Metanephros (tissue), 1 donor: ENCODE results near the gene LSR. TPM values are rescaled to one million over a fixed set of nuclear protein-coding genes. Genes with fewer than 3 reads are reported as not detected.

ENCODE experiments used
- total RNA-seq: library from RNA; depleted of rRNA; stranded (reverse); fragments of >200 nt; gene quantifications from one replicate; pipeline ENCODE4 v1.2.3, GENCODE V29; 2014

The LSR gene, protein sequence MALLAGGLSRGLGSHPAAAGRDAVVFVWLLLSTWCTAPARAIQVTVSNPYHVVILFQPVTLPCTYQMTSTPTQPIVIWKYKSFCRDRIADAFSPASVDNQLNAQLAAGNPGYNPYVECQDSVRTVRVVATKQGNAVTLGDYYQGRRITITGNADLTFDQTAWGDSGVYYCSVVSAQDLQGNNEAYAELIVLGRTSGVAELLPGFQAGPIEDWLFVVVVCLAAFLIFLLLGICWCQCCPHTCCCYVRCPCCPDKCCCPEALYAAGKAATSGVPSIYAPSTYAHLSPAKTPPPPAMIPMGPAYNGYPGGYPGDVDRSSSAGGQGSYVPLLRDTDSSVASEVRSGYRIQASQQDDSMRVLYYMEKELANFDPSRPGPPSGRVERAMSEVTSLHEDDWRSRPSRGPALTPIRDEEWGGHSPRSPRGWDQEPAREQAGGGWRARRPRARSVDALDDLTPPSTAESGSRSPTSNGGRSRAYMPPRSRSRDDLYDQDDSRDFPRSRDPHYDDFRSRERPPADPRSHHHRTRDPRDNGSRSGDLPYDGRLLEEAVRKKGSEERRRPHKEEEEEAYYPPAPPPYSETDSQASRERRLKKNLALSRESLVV
- 59.6 TPM for total RNA-seq

DNA sequence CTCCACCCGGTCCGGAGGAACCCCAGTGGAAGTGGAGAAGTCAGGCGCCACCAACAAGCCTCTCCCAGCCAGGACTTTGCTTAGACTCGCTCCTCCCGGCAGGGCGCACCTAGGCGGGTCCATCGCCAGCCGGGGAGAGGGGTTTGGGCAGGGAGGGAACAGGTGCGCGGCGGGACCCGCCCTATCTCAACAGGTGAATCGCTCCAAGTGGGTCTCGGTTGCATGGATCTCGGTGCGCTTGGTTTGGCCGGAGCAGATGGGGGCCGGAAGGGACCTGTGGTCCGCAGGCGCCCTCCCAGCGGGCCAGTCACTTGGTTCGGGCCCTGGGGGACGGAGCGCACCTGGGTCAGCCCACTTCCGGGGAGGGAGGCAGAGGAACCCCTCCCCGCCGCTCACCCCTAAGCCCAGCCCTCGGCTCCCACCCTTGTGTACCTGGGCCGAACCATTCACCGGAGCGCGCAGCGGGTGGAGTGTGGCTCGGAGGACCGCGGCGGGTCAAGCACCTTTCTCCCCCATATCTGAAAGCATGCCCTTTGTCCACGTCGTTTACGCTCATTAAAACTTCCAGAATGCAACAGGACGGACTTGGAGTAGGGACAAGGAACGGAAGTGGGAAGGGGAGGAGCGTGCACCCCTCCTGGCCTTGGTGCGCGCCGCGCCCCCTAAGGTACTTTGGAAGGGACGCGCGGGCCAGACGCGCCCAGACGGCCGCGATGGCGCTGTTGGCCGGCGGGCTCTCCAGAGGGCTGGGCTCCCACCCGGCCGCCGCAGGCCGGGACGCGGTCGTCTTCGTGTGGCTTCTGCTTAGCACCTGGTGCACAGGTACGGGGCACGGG, at the start of gene LSR:
Gene LSR (plus strand): TSS at position 693 of the 836 bp plus-strand sequence. CDS start 21 bp downstream, at position 714.

GRCh38 chr19:35228177-35228930, 20.4 kb upstream of the LSR start, which contains the start of gene FAM187B:
Gene FAM187B, minus strand, starts transcription at chr19:35228739. Its CDS starts 59 bp downstream, at chr19:35228680.

DNA sequence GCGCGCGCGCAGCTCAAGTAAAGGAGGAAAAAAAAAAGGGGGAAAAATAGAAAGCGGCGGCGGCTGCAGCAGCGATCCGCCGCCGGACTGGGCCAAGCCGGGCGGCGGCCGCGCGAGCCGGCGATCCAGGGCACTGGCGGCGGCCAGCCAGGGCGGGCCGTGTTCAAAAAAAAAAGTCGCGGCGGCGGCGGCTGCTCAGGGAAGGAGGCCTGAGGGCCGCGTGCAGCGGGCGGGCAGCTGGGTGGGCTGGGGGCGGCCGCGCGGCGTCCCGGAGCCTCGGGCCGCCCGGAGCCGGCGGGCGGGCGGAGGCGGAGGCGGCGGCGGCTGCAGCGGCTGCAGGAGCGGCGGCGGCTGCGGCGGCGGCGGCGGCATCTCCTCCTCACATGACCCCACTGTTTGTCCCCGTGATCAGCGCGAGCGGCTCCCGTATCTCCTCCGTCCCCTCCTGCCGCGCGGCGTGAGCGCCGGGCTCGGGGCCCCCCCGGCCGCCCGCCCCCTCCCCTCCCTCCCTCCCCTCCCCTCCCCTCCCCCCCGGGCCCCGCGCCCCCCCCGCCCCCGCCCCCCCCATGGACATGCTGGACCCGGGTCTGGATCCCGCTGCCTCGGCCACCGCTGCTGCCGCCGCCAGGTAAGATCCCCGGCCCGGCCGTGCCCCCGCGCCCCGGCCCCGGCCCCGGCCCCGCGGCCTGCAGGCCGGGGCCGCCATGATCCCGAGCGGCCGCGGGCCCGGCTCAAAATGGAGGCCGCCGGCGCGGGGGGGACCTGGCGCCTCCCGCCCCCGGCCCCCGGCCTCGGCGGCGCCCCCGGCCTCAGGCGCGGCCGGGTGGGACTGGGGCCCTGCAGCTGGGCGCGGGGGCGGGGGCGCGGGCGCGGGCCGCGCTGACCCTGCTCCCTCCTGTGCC, 20.0 kb downstream of the LSR start, which contains the start of gene USF2:
Gene USF2 (plus strand): TSS at position 427 of the 902 bp plus-strand sequence. CDS start 140 bp downstream, at position 567.

GRCh38 chr19:35291916-35292315, 43.1 kb downstream of the LSR start, which contains the start of gene MAG:
Gene MAG, plus strand, starts transcription at chr19:35292161. Its CDS starts 3,248 bp downstream, at chr19:35295409.

Other genes with a start within 250 kb of the LSR start
- 63.1 TPM for gene GRAMD1A, start 248.7 kb upstream of the LSR start, total RNA-seq
- 3.0 TPM for gene SCN1B, start 218.5 kb upstream of the LSR start, total RNA-seq
- gene HPN, start 207.3 kb upstream of the LSR start, total RNA-seq = 62.8 TPM
- 25.8 TPM for gene FXYD3, start 133.2 kb upstream of the LSR start, total RNA-seq
- 5.1 TPM for gene LGI4, start 113.9 kb upstream of the LSR start, total RNA-seq
- gene FXYD1, start 110.2 kb upstream of the LSR start, total RNA-seq = 19.7 TPM
- 0.41 TPM for gene FXYD7, start 105.7 kb upstream of the LSR start, total RNA-seq
- 14.9 TPM for gene FXYD5, start 94.3 kb upstream of the LSR start, total RNA-seq
- gene FAM187B, start 20.3 kb upstream of the LSR start, total RNA-seq = not detected
- gene USF2, start 20.0 kb downstream of the LSR start, total RNA-seq = 75.1 TPM
- not detected for gene HAMP, start 33.5 kb downstream of the LSR start, total RNA-seq
- 9.2 TPM for gene MAG, start 43.2 kb downstream of the LSR start, total RNA-seq
- gene CD22, start 80.2 kb downstream of the LSR start, total RNA-seq = 6.7 TPM
- 0.23 TPM for gene FFAR1, start 98.9 kb downstream of the LSR start, total RNA-seq
- 0.76 TPM for gene FFAR3, start 109.5 kb downstream of the LSR start, total RNA-seq
- not detected for gene GPR42, start 122.1 kb downstream of the LSR start, total RNA-seq
- gene FFAR2, start 199.3 kb downstream of the LSR start, total RNA-seq = 1.5 TPM
- gene KRTDAP, start 241.5 kb downstream of the LSR start, total RNA-seq = not detected